CD8-positive, alpha-beta memory T cell (primary cell): ENCODE results near the gene RPRD1A. TPM values are rescaled to one million over a fixed set of nuclear protein-coding genes. Genes with fewer than 3 reads are reported as not detected.
"Not testable (repeated sequence)": the region's sequence is repeated elsewhere in the genome, so short reads cannot be mapped to it uniquely, and the experiment has no call there.

ENCODE experiments used
- CTCF ChIA-PET: fragments of 350-600 bp; sonication (Branson Sonifier 250); formaldehyde crosslinking; loops from one replicate; lab custom pipeline; 2021; ENCODE audit warnings: antibody characterized with exemption; lab: Charles Lee
- POLR2A ChIA-PET: fragments of 350-600 bp; sonication (Branson Sonifier 250); formaldehyde crosslinking; loops from one replicate; lab custom pipeline; 2021; ENCODE audit warnings: antibody characterized with exemption; lab: Charles Lee
- DNase-seq, 5 donors: peaks; one replicate each; pipeline versions ENCODE4 v3.0.0 to v3.0.0-alpha.2; 2020 to 2022; ENCODE audit warnings: mixed read lengths in 1 of 5
- H3K27ac ChIP-seq: one replicate; pipeline ENCODE4 v1.7.0; 2013; ENCODE audit warnings: low read depth, mild to moderate bottlenecking, low read length, moderate library complexity
- H3K27me3 ChIP-seq: 2 replicates; pipeline ENCODE4 v1.7.0; 2013; ENCODE audit warnings: low read length, mild to moderate bottlenecking; ENCODE audit not compliant: insufficient read depth, poor library complexity, severe bottlenecking
- H3K36me3 ChIP-seq: 2 replicates; pipeline ENCODE4 v1.7.0; 2013; ENCODE audit warnings: mild to moderate bottlenecking, low read length, moderate library complexity; ENCODE audit not compliant: insufficient read depth
- H3K4me1 ChIP-seq: 2 replicates; pipeline ENCODE4 v1.7.0; 2013; ENCODE audit warnings: mild to moderate bottlenecking, low read length, moderate library complexity; ENCODE audit not compliant: insufficient read depth
- H3K4me3 ChIP-seq: 2 replicates; pipeline ENCODE4 v1.7.0; 2013; ENCODE audit warnings: mild to moderate bottlenecking, low read length
- H3K9me3 ChIP-seq: 2 replicates; pipeline ENCODE4 v1.7.0; 2013; ENCODE audit warnings: mild to moderate bottlenecking, low read length
- H3K27ac Mint-ChIP-seq, 8 donors: one replicate each; pipeline ENCODE4 v1.8.0; 2020 to 2021; ENCODE audit warnings: mixed read lengths in 8 of 8, mild to moderate bottlenecking in 6 of 8, inconsistent platforms in 3 of 8, moderate library complexity in 3 of 8
- H3K27me3 Mint-ChIP-seq, 2 donors: one replicate each; pipeline ENCODE4 v1.8.0; 2020 to 2021; ENCODE audit warnings: mixed read lengths in 2 of 2, mild to moderate bottlenecking in 1 of 2, moderate library complexity in 1 of 2
- H3K36me3 Mint-ChIP-seq, 3 donors: one replicate each; pipeline ENCODE4 v1.8.0; 2020 to 2021; ENCODE audit warnings: mixed read lengths in 3 of 3, inconsistent platforms in 1 of 3, mild to moderate bottlenecking in 1 of 3
- H3K4me1 Mint-ChIP-seq, 3 donors: one replicate each; pipeline ENCODE4 v1.8.0; 2020 to 2021; ENCODE audit warnings: mixed read lengths in 3 of 3, inconsistent platforms in 1 of 3, mild to moderate bottlenecking in 1 of 3
- H3K4me3 Mint-ChIP-seq, 7 donors: one replicate each; pipeline ENCODE4 v1.8.0; 2020 to 2021; ENCODE audit warnings: mixed read lengths in 7 of 7, mild to moderate bottlenecking in 6 of 7, moderate library complexity in 4 of 7, inconsistent platforms in 2 of 7
- H3K9me3 Mint-ChIP-seq, 5 donors: one replicate each; pipeline ENCODE4 v1.8.0; 2020 to 2022; ENCODE audit warnings: mixed read lengths in 5 of 5, mild to moderate bottlenecking in 3 of 5, moderate library complexity in 2 of 5, inconsistent platforms in 1 of 5
- polyA plus RNA-seq: library from polyadenylated mRNA; unstranded; fragments of 300-500 nt; fragmentation: Illumina TruSeq; gene quantifications from one replicate; pipeline ENCODE4 v1.2.3, GENCODE V29; 2021
- total RNA-seq, 2 experiments: library from RNA; stranded (reverse); gene quantifications; one replicate each; pipeline ENCODE4 v1.2.3, GENCODE V29; 2021

The RPRD1A gene
- total and polyA plus RNA-seq, 3 experiments from 2014 or later: 8.7 to 23.5 (median 22.0) TPM

GRCh38 chr18:36075862-36076587 is 8.7 kb upstream of the RPRD1A start:
- H3K4me1 Mint-ChIP-seq: no peaks in the 10 kb centered on the region
- H3K27me3 Mint-ChIP-seq: peaks cover 17 to 35% of the 10 kb centered on the region in 2 donors
- Histone ChIP-seq H3K36me3 (no peaks in the 10 kb centered on the region), H3K27me3 (no peaks in the 10 kb centered on the region), H3K4me1 (no peaks in the 10 kb centered on the region), H3K9me3 (no peaks in the 10 kb centered on the region), H3K4me3 (no peak overlapping the region), H3K27ac (no peak overlapping the region)
- H3K36me3 Mint-ChIP-seq: peaks cover 0 to 15% (median 0%) of the 10 kb centered on the region in 3 donors
- H3K27ac Mint-ChIP-seq: no peak overlapping the region
- CTCF ChIA-PET: interaction anchor here (0.9 kb wide), 1 partner anchor 20 kb away, joined by 3 read pairs; no protein-coding TSS in a partner anchor
- POLR2A ChIA-PET: no interaction called here
- no peak for DNase-seq
- no peak overlapping the region for H3K4me3 Mint-ChIP-seq
- peaks cover 3 to 14% (median 10%) of the 10 kb centered on the region in 5 donors for H3K9me3 Mint-ChIP-seq

- peaks cover 0 to 6% (median 0%) of the 10 kb centered on the region in 5 donors for H3K9me3 Mint-ChIP-seq
- H3K36me3 Mint-ChIP-seq: peaks cover 0 to 7% (median 0%) of the 10 kb centered on the region in 3 donors
- H3K4me3 ChIP-seq: no peak overlapping the region
- H3K36me3 ChIP-seq: no peaks in the 10 kb centered on the region
- H3K4me1 Mint-ChIP-seq: no peaks in the 10 kb centered on the region
- no peaks in the 10 kb centered on the region for H3K4me1 ChIP-seq
- H3K27me3 Mint-ChIP-seq: peaks cover 16 to 26% of the 10 kb centered on the region in 2 donors
- no peak overlapping the region for H3K4me3 Mint-ChIP-seq
- ChIA-PET CTCF (interaction anchor here (1.5 kb wide), 1 partner anchor 57 kb away, joined by 3 read pairs; no protein-coding TSS in a partner anchor), POLR2A (no interaction called here)
- no peaks in the 10 kb centered on the region for H3K27me3 ChIP-seq
- no peak for DNase-seq
- H3K9me3 ChIP-seq: no peaks in the 10 kb centered on the region
- no peak overlapping the region for H3K27ac ChIP-seq
- peak overlapping the region in 1 of 8 donors; percentile 63 for H3K27ac Mint-ChIP-seq
Observed at GRCh38 chr18:36074435-36074834, 7.1 kb upstream of the RPRD1A start.

GRCh38 chr18:36073676-36074075 is 6.3 kb upstream of the RPRD1A start:
- H3K4me1 Mint-ChIP-seq: no peaks in the 10 kb centered on the region
- H3K36me3 Mint-ChIP-seq: peaks cover 0 to 2% (median 0%) of the 10 kb centered on the region in 3 donors

GRCh38 chr18:36072406-36072805 is 5.0 kb upstream of the RPRD1A start:
- H3K4me1 ChIP-seq, DNase-seq, H3K36me3 ChIP-seq, H3K27me3 ChIP-seq, H3K9me3 ChIP-seq, H3K9me3 Mint-ChIP-seq, CTCF ChIA-PET, H3K4me3 ChIP-seq, POLR2A ChIA-PET, H3K27ac ChIP-seq, H3K27ac Mint-ChIP-seq, H3K4me1 Mint-ChIP-seq, H3K4me3 Mint-ChIP-seq, H3K36me3 Mint-ChIP-seq: not testable (repeated sequence)
- H3K27me3 Mint-ChIP-seq: peaks cover 16 to 23% of the 10 kb centered on the region in 2 donors

More at GRCh38 chr18:36073676-36074075, 6.3 kb upstream of the RPRD1A start:
- no peak for DNase-seq
- Histone ChIP-seq H3K9me3 (no peaks in the 10 kb centered on the region), H3K36me3 (no peaks in the 10 kb centered on the region), H3K4me3 (no peak overlapping the region), H3K27me3 (no peaks in the 10 kb centered on the region), H3K4me1 (no peaks in the 10 kb centered on the region), H3K27ac (no peak overlapping the region)
- H3K9me3 Mint-ChIP-seq: peaks cover 0 to under 1% (median 0%) of the 10 kb centered on the region in 5 donors
- ChIA-PET CTCF (interaction anchor here (1.5 kb wide), 1 partner anchor 56 kb away, joined by 3 read pairs; no protein-coding TSS in a partner anchor), POLR2A (no interaction called here)
- H3K27ac Mint-ChIP-seq: no peak overlapping the region
- no peak overlapping the region for H3K4me3 Mint-ChIP-seq
- peaks cover 13 to 23% of the 10 kb centered on the region in 2 donors for H3K27me3 Mint-ChIP-seq

- Mint-ChIP-seq H3K36me3 (peaks cover 0 to 18% (median 0%) of the 10 kb centered on the region in 3 donors), H3K27ac (peak overlapping the region; percentile 69 to 97 (median 92)), H3K9me3 (no peaks in the 10 kb centered on the region), H3K4me3 (peak overlapping the region; percentile 92 to 96 (median 94)), H3K4me1 (peaks cover 41 to 53% (median 49%) of the 10 kb centered on the region in 3 donors), H3K27me3 (peaks cover 0 to 5% of the 10 kb centered on the region in 2 donors)
- Histone ChIP-seq H3K27me3 (no peaks in the 10 kb centered on the region), H3K9me3 (no peaks in the 10 kb centered on the region), H3K4me3 (peak overlapping the region; percentile 78), H3K27ac (peak overlapping the region; percentile 88), H3K36me3 (no peaks in the 10 kb centered on the region), H3K4me1 (peaks cover 25% of the 10 kb centered on the region)
- no peak for DNase-seq
- CTCF ChIA-PET: interaction anchor here (1.0 kb wide), 1 partner anchor 49 kb away, joined by 3 read pairs; no protein-coding TSS in a partner anchor
- POLR2A ChIA-PET: interaction anchor here (0.7 to 1.2 kb wide), 3 partner anchors 63 to 762 kb away, joined by 3 to 8 read pairs (median 7); partner anchors contain the start of genes ELP2, KIAA1328, RMP24 and SLC39A6
Observed at GRCh38 chr18:36066686-36067054, 689 bp downstream of the RPRD1A start.

GRCh38 chr18:36066001-36066400 is 1.4 kb downstream of the RPRD1A start:
- peak overlapping the region; percentile 78 for H3K4me3 ChIP-seq
- no peaks in the 10 kb centered on the region for H3K9me3 ChIP-seq
- H3K27ac ChIP-seq: peak overlapping the region; percentile 88
- POLR2A ChIA-PET: no interaction called here
- no peaks in the 10 kb centered on the region for H3K36me3 ChIP-seq
- peaks cover 0 to 5% of the 10 kb centered on the region in 2 donors for H3K27me3 Mint-ChIP-seq
- no peak for DNase-seq
- peaks cover 25% of the 10 kb centered on the region for H3K4me1 ChIP-seq
- H3K36me3 Mint-ChIP-seq: peaks cover 0 to 19% (median 2%) of the 10 kb centered on the region in 3 donors
- H3K27me3 ChIP-seq: no peaks in the 10 kb centered on the region
- H3K4me3 Mint-ChIP-seq: peak overlapping the region; percentile 92 to 96 (median 94)
- H3K9me3 Mint-ChIP-seq: no peaks in the 10 kb centered on the region
- CTCF ChIA-PET: no interaction called here
- H3K4me1 Mint-ChIP-seq: peaks cover 46 to 60% (median 55%) of the 10 kb centered on the region in 3 donors
- H3K27ac Mint-ChIP-seq: peak overlapping the region in 7 of 8 donors; percentile 21 to 97 (median 91)

GRCh38 chr18:36064809-36065079 is 2.6 kb downstream of the RPRD1A start:
- peaks cover 46 to 67% (median 63%) of the 10 kb centered on the region in 3 donors for H3K4me1 Mint-ChIP-seq
- H3K27me3 Mint-ChIP-seq, DNase-seq, H3K9me3 Mint-ChIP-seq, H3K27me3 ChIP-seq, H3K4me3 ChIP-seq, H3K9me3 ChIP-seq, POLR2A ChIA-PET, H3K36me3 ChIP-seq, H3K27ac ChIP-seq: not testable (repeated sequence)
- H3K36me3 Mint-ChIP-seq: peaks cover 0 to 19% (median 2%) of the 10 kb centered on the region in 3 donors
- H3K4me1 ChIP-seq: peaks cover 25% of the 10 kb centered on the region
- H3K4me3 Mint-ChIP-seq: peak overlapping the region in 2 of 7 donors; percentile 2 to 80
- H3K27ac Mint-ChIP-seq: peak overlapping the region in 2 of 8 donors; percentile 32 to 60
- CTCF ChIA-PET: interaction anchor here (0.6 kb wide), 1 partner anchor 800 kb away, joined by 3 read pairs; no protein-coding TSS in a partner anchor
